SHP77 treated with DMSO at 0.1 percent for 48 hours (cell line): Measurements from ENCODE around the gene TCEAL1.
"Not testable (repeated sequence)": the region's sequence is repeated elsewhere in the genome, so short reads cannot be mapped to it uniquely, and the experiment has no call there.

ENCODE experiments used
- DNase-seq: peaks from one replicate; lab custom pipeline; 2025; lab: John Stamatoyannopoulos, UW

Gene TCEAL1, protein sequence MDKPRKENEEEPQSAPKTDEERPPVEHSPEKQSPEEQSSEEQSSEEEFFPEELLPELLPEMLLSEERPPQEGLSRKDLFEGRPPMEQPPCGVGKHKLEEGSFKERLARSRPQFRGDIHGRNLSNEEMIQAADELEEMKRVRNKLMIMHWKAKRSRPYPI

DNA sequence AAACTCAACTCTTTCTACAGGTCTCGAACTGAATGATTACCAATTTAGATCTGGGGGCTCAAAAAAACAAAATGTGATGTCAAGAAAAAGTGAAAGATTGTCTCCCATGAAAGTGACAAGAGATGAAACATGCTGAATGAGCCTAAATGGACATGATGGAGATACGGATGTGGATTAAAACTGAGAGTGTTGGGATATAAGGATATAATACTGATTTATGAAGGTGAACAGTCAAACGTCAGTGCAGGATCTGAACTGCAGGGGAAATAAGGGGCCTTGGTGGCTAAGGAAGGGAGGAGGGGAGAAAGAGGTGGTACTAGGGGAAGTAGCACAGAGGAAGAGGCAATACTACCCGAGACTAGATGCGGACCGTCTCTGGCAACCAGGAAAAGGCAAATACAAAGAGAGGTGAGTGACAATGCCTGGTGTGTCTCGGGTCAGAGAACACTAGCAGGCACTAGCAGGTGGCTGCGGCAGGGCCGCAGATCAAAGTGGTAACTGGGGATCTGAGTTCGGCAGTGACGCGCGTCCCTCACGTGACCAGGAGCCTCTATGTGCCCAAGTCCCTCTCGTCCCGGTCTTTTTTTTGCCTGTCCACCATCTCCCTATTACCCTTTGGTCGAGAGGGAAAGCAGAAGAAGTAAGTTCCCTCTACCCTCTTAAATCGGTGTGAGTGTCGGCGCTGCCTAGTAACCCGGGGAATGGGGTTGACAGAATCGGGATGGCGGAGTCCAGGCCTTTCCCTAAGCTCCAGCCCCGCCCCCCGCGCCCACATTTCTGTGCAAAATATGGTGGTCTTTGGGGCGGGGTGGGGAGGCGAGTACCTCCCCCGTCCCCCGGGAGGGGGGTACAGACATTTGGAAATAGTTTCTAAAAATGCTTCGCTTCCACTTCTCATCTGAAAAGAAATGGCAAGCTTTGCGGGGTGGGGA lies at the start of gene TCEAL1:
TCEAL1 (plus strand) TSS at position 590 of the 932 bp plus-strand sequence. CDS start 942 bp downstream, outside the sequence.
- DNase-seq = peak; percentile 16

DNA sequence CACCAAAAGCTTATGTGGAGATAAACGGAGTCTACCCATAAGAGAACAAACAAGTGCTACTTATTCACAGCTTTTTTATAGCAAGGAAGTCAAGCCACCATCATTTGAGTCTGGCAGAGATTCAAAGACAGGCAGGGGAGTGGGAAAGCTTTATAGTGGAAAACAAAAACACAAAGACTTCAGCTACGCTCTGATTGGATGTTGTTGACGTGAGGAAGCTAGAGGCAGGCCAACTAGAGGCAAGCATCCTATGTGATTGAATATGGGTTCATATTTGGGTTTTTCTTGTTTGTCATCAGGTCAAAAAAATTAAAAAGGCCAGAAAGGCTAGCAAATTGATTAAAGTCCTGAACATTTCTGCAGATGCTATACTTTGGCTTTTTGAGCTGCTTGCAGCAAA lies 44.2 kb upstream of the TCEAL1 start:
- no peak for DNase-seq

DNA sequence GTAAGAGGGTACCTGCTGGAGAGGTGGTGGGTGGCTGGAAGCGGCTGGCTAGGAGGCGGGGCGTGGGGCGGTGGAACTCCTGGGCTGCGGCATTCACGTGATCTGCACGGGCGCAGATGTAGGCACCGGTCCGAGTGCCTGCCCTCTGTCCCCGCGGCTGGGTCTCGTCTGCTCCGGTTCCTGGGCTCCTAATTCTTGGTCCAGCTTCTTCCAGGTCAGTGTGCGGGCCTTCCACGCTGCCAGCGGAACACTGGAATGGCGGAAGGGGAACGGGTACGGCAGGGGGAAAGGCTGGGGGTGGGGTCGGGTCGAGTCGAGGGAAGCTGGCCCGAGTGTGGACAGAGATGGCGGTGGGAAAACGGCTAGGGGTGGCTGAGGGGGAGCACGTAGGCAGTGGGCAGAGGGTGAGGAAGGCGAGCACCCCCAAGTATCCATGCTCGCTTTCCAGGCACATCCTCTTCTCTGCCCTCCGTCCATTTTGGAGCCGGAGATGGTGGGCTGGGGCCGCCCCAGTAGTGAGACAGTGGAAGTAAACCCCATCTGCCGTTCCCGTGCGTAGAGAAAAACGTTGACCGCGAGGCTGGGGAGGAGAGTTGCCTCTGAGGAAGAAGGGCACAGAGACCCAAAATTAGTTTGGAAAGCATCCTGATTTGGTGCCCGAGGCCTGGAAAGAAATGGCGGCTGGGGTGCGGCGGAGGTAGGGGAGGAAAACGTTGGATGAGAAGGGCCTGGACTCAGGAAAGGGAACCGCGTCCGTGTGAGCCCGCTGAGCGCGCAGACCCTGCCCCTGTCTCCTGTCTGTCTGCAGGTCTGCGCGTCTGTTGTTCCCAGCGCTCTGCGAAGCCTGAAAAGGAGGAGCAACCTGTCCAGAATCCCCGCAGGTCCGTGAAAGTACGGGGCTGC lies 43.1 kb upstream of the TCEAL1 start, which contains the start of gene TCEAL4:
TCEAL4 (plus strand) TSS at position 105 of the 903 bp plus-strand sequence. CDS start 1,161 bp downstream, outside the sequence.
- DNase-seq = peak; percentile 20

DNA sequence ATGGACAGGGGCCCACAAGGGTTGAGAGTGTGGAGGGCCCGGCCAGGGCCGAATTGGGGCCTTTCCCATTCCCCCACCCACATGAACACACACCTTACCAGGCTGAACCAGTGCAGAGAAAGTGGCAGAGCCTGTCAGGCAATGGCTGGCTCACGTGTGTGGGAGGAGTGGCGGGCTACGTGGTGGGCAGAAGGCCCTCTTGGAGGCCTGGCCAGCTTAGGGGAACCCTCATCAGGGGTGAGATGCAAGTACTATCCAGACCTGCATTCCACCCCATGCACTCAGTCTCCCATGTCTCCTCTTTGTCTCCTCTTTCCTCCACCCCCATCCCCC lies 42.5 kb upstream of the TCEAL1 start:
- no peak for DNase-seq

DNA sequence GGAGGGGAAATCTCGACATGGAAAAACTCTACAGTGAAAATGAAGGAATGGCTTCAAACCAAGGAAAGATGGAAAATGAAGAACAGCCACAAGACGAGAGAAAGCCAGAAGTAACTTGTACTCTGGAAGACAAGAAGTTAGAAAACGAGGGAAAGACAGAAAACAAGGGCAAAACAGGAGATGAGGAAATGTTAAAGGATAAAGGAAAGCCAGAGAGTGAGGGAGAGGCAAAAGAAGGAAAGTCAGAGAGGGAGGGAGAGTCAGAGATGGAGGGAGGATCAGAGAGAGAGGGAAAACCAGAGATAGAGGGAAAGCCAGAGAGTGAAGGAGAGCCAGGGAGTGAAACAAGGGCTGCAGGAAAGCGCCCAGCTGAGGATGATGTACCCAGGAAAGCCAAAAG lies 42.1 kb upstream of the TCEAL1 start:
- no peak for DNase-seq

DNA sequence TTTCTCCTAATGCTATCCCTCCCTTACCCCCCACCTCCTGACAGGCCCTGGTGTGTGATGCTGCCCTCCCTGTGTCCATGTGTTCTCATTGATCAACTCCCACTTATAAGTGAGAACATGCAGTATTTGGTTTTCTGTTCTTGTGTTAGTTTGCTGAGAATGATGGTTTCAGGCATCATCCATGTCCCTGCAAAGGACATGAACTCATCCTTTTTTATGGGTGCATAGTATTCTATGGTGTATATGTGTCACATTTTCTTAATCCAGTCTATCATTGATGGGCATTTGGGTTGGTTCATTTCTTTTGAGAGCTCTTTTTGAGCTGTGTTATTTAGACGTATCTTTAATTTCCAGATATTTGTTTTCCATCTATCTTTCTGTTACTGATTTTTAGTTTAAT lies 36.5 kb upstream of the TCEAL1 start:
- DNase-seq = not testable (repeated sequence)

DNA sequence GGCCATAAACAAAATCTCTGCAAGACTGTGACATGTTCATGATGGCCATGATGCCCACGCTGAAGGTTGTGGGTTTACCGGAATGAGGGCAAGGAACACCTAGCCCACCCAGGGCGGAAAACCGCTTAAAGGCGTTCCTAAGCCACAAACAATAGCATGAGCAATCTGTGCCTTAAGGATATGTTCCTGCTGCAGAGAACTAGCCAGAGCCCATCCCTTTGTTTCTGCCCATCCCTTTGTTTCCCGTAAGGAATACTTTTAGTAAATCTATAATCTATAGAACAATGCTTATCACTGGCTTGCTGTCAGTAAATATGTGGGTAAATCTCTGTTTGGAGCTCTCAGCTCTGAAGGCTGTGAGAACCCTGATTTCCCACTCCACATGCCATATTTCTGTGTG lies 33.6 kb upstream of the TCEAL1 start:
- not testable (repeated sequence) for DNase-seq

DNA sequence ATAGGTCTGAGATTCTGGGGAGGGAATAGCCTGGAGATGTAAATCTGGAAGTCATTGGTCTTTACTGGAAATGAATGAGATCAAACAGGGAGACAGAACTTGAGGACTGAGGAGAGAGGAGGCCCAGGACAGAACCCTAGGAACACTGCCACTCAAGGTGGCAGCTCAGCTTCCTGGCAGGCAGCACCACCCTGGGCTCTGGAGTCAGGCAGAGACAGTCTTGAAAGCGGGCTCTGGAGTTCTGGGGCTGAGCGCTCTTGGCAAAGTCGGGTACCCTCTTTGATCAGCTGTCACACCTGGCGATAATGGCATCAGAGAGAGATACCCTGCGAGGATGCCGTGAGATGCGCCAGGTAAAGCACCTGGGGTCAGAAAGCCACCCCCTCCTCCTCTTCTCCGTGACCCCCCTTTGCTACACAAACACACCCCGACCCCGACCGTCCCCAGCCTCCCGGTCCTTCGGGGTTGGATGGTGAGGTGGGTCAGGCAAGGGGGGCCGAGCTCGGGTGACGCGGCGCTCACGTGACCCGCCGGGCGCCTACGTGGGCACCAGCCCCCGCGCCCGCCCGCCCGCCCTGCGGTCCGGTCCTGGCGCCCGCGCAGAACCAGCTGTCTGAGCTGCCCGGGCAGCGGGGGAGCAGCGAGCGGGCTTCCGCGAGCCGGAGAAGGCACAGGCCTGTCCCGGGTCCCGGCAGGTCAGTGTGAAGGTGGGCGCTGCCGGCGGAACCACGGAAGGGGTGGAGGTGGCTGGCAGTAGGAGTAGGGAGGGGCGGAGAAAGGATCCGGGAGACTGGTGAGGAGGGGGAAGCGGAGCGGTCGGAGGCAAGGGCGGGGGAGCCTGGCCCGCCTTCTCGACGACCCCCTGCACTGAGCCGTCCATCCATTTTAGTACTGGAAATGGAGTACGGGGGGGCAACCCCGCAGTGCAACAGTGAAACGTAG lies 21.1 kb upstream of the TCEAL1 start, which contains the start of gene TCEAL3:
TCEAL3 (plus strand) TSS at position 600 of the 942 bp plus-strand sequence. CDS start 1,102 bp downstream, outside the sequence.
- no peak for DNase-seq

DNA sequence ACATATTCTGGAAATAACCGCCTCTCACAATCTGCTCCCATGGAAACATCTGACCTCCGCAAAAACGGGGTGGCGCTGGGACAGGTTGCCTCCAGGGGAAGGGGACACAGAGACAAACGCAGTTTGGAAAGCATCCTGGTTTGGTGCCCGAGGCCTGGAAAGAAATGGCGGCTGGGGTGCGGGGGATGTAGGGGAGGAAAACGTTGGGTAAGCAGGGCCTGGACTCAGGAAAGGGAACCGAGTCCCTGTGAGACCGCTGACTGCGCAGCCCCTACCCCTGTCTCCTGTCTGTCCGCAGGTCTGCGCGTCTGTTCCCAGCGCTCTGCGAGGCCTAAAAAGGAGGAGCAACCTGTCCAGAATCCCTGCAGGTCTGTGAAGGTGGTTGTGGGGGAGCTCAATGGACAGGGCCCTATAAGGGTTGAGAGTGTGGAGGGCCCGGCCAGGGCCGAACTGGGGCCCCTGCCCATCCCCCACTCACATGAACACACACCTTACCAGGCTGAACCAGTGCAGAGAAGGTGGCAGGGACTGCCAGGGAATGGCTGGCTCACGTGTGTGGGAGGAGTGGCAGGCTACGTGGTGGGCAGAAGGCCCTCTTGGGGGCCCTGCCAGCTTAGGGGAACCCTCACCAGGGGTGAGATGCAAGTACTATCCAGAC lies 20.3 kb upstream of the TCEAL1 start:
- no peak for DNase-seq

DNA sequence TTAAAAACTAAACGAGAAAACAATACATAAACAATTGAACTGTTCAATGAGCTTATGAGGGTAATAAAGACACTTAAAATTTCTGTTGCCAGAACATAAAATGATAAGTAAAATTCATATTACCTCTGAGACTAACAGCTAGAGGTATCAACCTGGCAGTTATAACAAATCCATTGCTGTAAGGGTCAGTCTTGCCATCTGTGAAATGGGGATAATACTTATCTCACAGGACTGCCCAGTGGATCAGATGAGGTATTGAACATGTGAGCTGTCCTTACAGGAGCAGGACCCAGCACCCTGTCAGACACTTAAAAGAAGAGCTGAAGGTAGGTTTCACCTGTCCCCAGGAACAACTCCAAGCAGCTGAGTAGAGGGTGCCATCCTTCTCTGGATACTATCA lies 18.5 kb upstream of the TCEAL1 start:
- DNase-seq = no peak

DNA sequence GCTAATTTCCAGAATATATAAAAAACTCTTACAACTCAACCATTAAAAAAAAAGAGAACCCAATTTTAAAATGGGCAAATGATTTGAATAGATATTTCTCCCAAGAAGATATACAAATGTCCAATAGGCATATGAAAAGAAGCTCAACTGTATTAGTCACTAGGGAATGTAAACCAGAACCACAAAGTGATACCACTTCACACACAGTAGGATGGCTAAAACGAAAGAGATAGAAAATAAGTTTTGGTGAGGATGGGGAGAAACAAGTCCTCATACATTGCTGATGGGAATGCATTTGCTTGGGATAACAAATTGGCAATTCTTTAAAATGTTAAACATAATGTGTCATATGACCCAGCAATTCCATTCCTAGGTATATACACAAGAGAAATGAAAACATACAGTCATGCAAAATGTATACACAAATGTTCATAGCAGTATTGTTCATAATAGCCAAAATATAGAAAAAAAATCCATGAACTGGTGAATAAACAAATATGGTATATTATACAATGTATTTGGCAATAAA lies 15.3 kb upstream of the TCEAL1 start:
- no peak for DNase-seq

DNA sequence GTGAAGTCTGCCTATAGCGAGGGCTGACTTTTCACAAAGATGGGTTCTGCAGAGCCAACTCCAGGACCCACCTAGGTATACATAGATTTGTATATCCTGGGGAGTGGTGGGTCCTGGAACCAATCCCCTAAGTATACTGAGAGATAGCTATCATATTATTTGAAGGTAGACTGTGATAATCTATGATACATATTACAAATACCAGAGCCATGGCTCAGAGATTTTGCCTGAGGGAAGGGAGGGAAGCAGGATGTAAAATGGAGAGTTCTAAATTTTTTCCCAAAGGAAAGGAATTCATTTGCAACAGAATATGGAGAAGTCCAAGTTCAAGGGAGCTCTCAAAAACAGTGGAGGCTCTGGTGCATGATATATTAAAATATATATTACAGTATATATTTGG lies 13.8 kb upstream of the TCEAL1 start:
- DNase-seq = no peak

DNA sequence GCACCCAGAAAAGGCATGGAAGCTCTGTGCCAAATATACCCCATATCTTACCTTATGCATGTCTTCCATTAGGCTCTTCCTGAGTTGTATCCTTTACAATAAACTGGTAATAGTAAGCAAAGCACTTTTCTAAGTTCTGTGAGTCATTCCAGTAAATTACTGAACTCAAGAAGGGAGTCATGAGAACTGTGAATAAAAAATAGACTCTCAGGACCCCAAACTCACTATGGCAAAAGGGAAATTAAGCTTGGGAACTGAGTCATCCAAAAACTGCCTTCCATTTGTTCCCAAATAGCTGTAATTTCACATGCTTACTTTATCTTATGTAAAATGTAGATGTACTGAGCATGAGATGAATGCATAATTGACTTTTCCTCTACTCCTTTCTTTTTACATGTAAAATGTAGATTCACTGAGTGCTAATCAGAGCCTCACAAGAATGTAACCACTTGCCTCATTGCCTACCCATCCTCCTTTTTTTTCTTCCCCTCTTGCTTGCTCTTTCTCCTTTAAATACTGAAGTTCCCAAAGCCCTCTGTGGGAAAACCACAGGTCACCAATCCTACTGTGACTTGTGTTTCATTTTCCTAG lies 12.9 kb upstream of the TCEAL1 start:
- DNase-seq = no peak

DNA sequence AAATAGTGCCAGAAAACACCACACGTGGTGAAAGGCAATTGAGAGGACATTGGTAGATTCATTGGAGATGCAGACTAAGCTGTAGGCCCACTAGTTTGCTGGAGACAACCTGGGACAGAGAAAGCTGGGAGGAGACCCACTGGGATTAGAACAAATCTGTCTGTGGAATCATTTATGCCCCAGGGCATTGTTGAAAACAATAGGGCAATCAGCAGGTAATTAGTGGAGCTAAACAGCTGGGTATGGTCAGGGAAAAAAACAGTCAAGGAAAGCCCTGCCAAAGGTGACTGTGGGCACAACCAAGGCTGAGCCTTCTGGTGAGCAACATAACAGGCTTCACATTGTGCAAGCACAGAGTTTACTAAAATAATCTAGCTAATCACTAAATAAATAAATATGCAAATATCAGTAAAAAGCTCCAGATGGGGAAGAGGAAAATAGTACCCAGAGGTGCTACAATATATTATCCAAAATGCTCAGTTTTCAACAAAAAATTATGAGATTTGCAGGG lies 12.0 kb upstream of the TCEAL1 start:
- DNase-seq = no peak

DNA sequence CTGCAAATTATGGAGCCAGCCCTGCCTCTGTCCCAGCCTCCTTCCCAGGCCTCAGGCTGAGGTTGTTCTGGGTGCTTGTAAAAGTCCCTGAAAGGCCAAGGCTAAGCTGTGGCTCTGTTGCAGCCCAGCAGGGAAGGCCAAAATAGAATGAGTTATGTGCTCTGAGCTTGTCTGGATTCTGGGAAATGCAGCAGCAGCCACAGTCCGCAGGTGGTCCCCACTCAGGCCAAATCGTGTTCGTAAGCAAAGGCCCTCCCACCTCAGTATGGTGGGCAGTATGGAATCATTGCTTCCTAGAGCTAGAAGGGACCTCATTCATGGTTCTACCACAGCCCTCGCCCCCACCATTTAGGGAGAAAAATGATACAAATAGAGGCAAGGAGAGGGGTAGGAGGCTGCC lies 4.7 kb upstream of the TCEAL1 start:
- DNase-seq = no peak

DNA sequence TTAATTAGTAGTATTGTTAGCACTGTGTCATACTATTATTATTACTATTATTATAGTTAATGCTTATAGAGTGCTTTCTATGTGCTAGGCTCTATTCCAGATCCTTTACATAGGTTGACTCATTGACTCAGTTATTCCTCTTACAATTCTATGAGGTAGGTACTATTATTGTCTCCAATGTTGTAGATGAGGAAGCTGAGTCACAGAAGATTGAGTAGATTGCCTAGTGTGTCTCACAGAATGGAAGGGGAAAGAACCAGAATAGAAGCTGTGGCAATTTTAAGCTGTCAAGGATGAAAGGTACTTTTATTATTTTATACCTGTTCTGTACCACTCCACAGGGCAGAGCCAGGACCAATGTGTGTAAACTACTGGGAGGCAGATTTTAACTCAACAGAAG lies 1.9 kb upstream of the TCEAL1 start:
- no peak for DNase-seq

DNA sequence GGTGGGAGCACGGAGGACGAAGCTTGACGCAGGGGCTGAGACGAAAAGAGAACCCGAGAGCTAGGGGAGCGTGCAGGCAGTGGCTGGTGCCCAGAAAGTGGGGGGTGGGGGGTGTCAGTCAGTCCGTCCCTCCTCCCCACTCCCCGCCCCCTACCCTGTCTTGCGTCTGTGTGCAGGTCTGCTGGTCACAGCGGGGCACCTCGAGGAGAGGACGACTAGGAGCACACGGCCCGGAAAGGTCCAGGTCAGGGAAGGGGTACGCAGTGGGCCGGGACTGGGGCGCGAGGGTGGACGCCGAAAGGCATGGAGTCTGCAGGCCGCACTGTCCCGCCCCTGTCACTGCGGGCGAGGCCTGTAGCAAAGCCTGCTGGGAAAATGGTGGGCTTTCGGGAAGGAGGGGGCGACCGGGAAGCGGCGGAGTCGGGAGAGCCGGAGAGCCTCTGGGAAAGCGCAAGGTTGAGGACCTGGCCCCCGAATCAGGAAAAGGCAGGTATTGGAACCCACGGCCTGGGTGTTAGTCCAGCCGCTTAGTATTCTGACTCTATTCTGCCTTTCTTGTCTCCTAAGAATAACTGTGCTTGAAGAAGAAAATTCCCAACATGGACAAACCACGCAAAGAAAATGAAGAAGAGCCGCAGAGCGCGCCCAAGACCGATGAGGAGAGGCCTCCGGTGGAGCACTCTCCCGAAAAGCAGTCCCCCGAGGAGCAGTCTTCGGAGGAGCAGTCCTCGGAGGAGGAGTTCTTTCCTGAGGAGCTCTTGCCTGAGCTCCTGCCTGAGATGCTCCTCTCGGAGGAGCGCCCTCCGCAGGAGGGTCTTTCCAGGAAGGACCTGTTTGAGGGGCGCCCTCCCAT lies 769 bp downstream of the TCEAL1 start:
- DNase-seq = peak; percentile 21

DNA sequence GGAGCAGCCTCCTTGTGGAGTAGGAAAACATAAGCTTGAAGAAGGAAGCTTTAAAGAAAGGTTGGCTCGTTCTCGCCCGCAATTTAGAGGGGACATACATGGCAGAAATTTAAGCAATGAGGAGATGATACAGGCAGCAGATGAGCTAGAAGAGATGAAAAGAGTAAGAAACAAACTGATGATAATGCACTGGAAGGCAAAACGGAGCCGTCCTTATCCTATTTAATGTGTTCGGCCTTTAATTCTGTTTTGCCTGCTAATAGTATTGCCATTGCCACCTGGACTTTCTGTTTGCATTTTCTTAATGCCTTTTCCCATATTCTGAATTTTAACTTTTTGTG lies 1.4 kb downstream of the TCEAL1 start:
- DNase-seq = no peak

DNA sequence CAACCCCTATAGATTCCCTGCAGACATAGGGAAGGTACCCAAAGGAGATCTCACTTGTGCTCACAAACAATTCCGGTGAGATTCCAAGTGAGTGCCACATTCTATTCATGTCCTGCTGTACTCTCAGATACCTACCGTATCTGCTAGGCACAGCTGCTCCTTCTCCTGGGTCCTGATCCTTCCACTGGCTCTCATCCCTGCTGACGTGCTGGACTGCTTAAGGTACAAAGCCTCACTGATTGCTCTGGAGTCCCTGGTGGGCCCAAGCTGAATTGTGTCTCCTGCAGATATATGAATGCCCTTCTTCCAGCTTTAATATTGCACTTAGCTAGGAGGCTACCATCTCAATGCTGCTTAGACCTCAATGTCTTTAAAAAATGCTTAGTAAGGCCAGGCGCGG lies 2.4 kb downstream of the TCEAL1 start:
- DNase-seq = no peak
